PC-9 (cell line): ENCODE data around the gene EPX.

Source experiments
- CTCF ChIP-seq: fragments of 200-600 bp; sonication (generic); conservative IDR thresholded peaks from 2 replicates; pipeline ENCODE4 v1.6.1; 2017; ENCODE audit warnings: mixed run types, antibody characterized with exemption, mild to moderate bottlenecking, moderate library complexity
- EZH2 ChIP-seq: fragments of 200-600 bp; sonication (generic); IDR thresholded peaks from 2 replicates; pipeline ENCODE4 v1.8.0; 2017; ENCODE audit warnings: antibody characterized with exemption, low read depth

GRCh38 chr17:58219789-58220183 lies 27.3 kb downstream of the EPX start:
- no peak for TF ChIP-seq CTCF
- TF ChIP-seq EZH2 = no peak
